CD4-positive, alpha-beta T cell (primary cell): ENCODE measurements around the gene TRABD2B. TPM values are rescaled to one million over a fixed set of nuclear protein-coding genes. Genes with fewer than 3 reads are reported as not detected.
"Not testable (repeated sequence)": the region's sequence is repeated elsewhere in the genome, so short reads cannot be mapped to it uniquely, and the experiment has no call there.

ENCODE experiments used
- ATAC-seq: fragments of 200-7000 bp; cut with Tn5 transposase; one replicate; pipeline ENCODE4 v1.10.0; 2022; ENCODE audit warnings: mild to moderate bottlenecking; ENCODE audit not compliant: poor library complexity
- CTCF ChIA-PET: fragments of 350-600 bp; sonication (Branson Sonifier 250); formaldehyde crosslinking; loops from one replicate; lab custom pipeline; 2021; ENCODE audit warnings: antibody characterized with exemption, inconsistent platforms; lab: Charles Lee
- POLR2A ChIA-PET: fragments of 350-600 bp; sonication (Branson Sonifier 250); formaldehyde crosslinking; loops from one replicate; lab custom pipeline; 2021; ENCODE audit warnings: antibody characterized with exemption, inconsistent platforms; lab: Charles Lee
- DNase-seq, 14 experiments: peaks; one replicate each; pipeline ENCODE4 v3.0.0-alpha.2; 2013 to 2020; ENCODE audit warnings: mixed read lengths in 2 of 14
- H3K27ac ChIP-seq, 2 donors: one replicate each; pipeline versions ENCODE4 v1.5.1 to v1.7.0; 2013; ENCODE audit warnings: low read length in 2 of 2, low read depth in 1 of 2, mild to moderate bottlenecking in 1 of 2
- H3K27me3 ChIP-seq, 2 experiments: 1 replicate in 1 of 2; 2 replicates in 1 of 2; pipeline versions ENCODE4 v1.6.1 to v1.7.0; 2013; ENCODE audit warnings: low read length in 2 of 2, control low read depth in 1 of 2, mild to moderate bottlenecking in 1 of 2, moderate library complexity in 1 of 2; ENCODE audit not compliant: insufficient read depth in 2 of 2, control insufficient read depth in 1 of 2
- H3K36me3 ChIP-seq: one replicate; pipeline ENCODE4 v1.6.1; 2013; ENCODE audit warnings: low read length, control low read depth; ENCODE audit not compliant: insufficient read depth
- H3K4me1 ChIP-seq: one replicate; pipeline ENCODE4 v1.6.1; 2013; ENCODE audit warnings: low read length, control low read depth; ENCODE audit not compliant: insufficient read depth
- H3K4me3 ChIP-seq: one replicate; pipeline ENCODE4 v1.5.1; 2013; ENCODE audit warnings: mild to moderate bottlenecking, low read length, moderate library complexity
- H3K9me3 ChIP-seq, 2 experiments: 1 replicate in 1 of 2; 2 replicates in 1 of 2; pipeline versions ENCODE4 v1.6.1 to v1.7.0; 2013; ENCODE audit warnings: low read length in 2 of 2, mild to moderate bottlenecking in 2 of 2, control low read depth in 1 of 2, moderate library complexity in 1 of 2; ENCODE audit not compliant: control insufficient read depth in 1 of 2, insufficient read depth in 1 of 2
- H3K27ac Mint-ChIP-seq: one replicate; pipeline ENCODE4 v1.8.0; 2020; ENCODE audit warnings: mixed read lengths
- H3K27me3 Mint-ChIP-seq: one replicate; pipeline ENCODE4 v1.8.0; 2021; ENCODE audit warnings: mixed read lengths
- H3K36me3 Mint-ChIP-seq: one replicate; pipeline ENCODE4 v1.8.0; 2021; ENCODE audit warnings: low read depth, mixed read lengths
- H3K4me1 Mint-ChIP-seq: one replicate; pipeline ENCODE4 v1.8.0; 2021; ENCODE audit warnings: low read depth, mixed read lengths
- H3K4me3 Mint-ChIP-seq: one replicate; pipeline ENCODE4 v1.8.0; 2020; ENCODE audit warnings: mild to moderate bottlenecking, mixed read lengths
- H3K9me3 Mint-ChIP-seq: one replicate; pipeline ENCODE4 v1.8.0; 2020; ENCODE audit warnings: mixed read lengths
- intact Hi-C, 2 experiments: fragments of 100-400 bp; cut with DNase I in 1 of 2; cut with micrococcal nuclease in 1 of 2; formaldehyde crosslinking; loops; one replicate each; pipeline versions ENCODE4 v1.15.1 to v1.9.0; 2023 to 2025; cut with DNase I, micrococcal nuclease
- total RNA-seq, 174 experiments: library from RNA in 2 of 174; stranded (reverse) in 2 of 174; gene quantifications; one replicate each; pipeline ENCODE4 v1.2.3 and lab custom pipeline; 2021 to 2026
- TF ChIP-seq, protein P1 (sequence below): fragments of 200-600 bp; IDR thresholded peaks from one replicate; pipeline ENCODE4 v1.8.0; 2022; ENCODE audit warnings: antibody characterized with exemption, mild to moderate bottlenecking

Gene TRABD2B
- total RNA-seq, 2 experiments from 2014 or later: not detected

DNA sequence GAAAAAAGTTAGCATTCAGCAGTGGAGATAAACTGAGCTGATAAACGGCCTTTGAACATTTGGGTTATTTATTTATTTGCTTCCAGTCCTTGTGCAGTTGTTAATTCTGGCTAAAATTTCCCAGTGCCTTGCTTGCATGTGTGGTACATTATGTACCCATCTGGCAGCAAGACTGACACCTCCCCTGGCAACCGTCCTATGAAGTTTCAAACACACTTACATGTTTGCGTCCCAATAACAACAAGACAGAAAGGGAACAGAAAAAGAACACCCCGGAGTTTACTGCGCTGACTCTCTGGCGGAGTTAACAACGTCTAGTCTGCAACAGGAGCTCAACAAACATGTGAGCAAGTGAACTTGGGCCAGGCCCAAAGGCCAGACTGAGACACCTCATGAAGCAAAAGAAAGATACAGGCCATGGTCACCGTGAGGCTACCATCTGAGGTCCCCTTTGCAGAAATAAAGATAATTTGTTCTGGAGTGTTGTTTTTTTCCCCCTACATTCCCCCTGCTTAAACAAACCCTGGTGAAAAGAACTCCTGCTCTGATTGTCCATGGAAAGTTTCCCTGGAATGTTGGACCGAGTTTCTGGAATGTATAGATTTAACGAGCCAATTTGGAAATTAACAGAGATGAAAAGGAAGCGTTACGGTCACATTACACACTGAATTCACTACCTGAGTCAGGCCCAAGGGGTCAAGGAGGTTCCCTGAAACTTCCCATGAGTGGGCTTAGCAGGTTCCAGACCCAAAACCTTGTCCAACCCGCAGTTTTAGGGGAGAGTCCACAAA lies 33.4 kb downstream of the TRABD2B start:
- Mint-ChIP-seq H3K36me3 (no peaks in the 10 kb centered on the region), H3K4me1 (no peaks in the 10 kb centered on the region), H3K4me3 (no peak overlapping the region), H3K27ac (no peak overlapping the region), H3K9me3 (peaks cover under 1% of the 10 kb centered on the region), H3K27me3 (peaks cover 15% of the 10 kb centered on the region)
- DNase-seq (no peak), ATAC-seq (no peak)
- H3K4me3 ChIP-seq: no peak overlapping the region
- ChIA-PET POLR2A (no interaction called here), CTCF (no interaction called here)
- no peaks in the 10 kb centered on the region for H3K4me1 ChIP-seq
- no peaks in the 10 kb centered on the region for H3K9me3 ChIP-seq
- TF ChIP-seq, protein P1, sequence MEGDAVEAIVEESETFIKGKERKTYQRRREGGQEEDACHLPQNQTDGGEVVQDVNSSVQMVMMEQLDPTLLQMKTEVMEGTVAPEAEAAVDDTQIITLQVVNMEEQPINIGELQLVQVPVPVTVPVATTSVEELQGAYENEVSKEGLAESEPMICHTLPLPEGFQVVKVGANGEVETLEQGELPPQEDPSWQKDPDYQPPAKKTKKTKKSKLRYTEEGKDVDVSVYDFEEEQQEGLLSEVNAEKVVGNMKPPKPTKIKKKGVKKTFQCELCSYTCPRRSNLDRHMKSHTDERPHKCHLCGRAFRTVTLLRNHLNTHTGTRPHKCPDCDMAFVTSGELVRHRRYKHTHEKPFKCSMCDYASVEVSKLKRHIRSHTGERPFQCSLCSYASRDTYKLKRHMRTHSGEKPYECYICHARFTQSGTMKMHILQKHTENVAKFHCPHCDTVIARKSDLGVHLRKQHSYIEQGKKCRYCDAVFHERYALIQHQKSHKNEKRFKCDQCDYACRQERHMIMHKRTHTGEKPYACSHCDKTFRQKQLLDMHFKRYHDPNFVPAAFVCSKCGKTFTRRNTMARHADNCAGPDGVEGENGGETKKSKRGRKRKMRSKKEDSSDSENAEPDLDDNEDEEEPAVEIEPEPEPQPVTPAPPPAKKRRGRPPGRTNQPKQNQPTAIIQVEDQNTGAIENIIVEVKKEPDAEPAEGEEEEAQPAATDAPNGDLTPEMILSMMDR: no peak
- no peaks in the 10 kb centered on the region for H3K36me3 ChIP-seq
- intact Hi-C loops: no loop called here
- H3K27me3 ChIP-seq: peaks cover 0 to 3% of the 10 kb centered on the region in 2 experiments
- H3K27ac ChIP-seq: no peak overlapping the region

DNA sequence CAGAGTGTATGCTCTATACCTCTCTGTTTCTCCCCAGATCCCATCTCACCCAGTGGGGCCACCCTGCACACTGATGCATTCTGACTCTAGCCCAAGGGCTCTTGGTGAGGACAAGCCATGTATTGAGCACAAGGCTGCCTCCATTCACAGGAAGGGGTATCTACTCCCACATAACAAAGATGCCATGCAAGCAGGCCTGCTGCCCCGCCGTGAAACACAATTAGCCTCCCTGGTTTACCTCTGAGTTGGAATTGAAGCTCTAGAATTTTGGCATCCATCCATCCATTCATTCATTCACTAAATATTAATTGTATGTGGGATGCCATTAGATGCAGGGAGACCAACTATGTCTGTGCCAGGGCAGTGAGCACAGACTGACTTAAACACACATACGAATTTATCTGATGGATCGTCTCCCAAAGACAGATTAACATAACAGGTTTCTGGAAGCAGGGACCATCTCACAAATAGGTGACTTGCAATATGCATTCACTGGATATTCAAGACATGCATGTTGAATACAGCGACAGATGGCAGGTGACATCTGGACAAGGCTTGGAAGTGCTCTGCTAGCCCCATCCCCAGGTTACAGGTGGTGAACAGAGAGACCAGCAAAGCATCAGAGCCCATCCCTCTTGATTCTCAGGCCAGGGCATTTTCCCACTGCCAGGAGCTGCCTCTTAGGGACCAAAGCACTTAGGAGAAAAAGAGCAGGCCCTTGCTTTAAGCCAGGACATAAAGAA lies 34.3 kb downstream of the TRABD2B start:
- ATAC-seq (no peak), DNase-seq (no peak)
- H3K27me3 Mint-ChIP-seq: peaks cover 16% of the 10 kb centered on the region
- H3K9me3 Mint-ChIP-seq: peaks cover 2% of the 10 kb centered on the region
- POLR2A ChIA-PET: no interaction called here
- H3K27ac Mint-ChIP-seq: no peak overlapping the region
- Histone ChIP-seq H3K27ac (no peak overlapping the region), H3K27me3 (no peaks in the 10 kb centered on the region), H3K9me3 (no peaks in the 10 kb centered on the region), H3K4me1 (no peaks in the 10 kb centered on the region), H3K4me3 (no peak overlapping the region), H3K36me3 (no peaks in the 10 kb centered on the region)
- no peaks in the 10 kb centered on the region for H3K4me1 Mint-ChIP-seq
- intact Hi-C loops: no loop called here
- no peak overlapping the region for H3K4me3 Mint-ChIP-seq
- TF ChIP-seq, protein P1: no peak
- CTCF ChIA-PET: no interaction called here
- H3K36me3 Mint-ChIP-seq: no peaks in the 10 kb centered on the region

DNA sequence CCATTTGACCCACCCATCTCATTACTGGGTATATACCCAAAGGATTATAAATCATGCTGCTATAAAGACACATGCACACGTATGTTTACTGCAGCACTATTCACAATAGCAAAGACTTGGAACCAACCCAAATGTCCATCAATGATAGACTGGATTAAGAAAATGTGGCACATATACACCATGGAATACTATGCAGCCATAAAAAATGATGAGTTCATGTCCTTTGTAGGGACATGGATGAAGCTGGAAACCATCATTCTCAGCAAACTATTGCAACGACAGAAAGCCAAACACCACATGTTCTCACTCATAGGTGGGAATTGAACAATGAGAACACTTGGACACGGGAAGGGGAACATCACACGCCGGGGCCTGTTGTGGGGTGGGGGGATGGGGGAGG lies 35.4 kb downstream of the TRABD2B start:
- H3K27ac ChIP-seq, intact Hi-C loops, H3K9me3 ChIP-seq: not testable (repeated sequence)

DNA sequence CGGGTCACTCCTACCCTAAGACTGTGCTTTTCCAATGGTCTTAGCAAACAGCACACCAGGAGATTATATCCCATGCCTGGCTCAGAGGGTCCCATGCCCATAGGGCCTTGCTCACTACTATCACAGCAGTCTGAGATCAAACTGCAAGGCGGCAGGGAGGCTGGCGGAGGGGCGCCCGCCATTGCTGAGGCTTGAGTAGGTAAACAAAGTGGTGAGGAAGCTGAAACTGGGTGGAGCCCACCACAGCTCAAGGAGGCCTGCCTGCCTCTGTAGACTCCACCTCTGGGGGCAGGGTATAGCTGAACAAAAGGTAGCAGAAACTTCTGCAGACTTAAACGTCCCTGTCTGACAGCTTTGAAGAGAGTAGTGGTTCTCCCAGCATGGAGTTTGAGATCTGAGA lies 40.7 kb downstream of the TRABD2B start:
- H3K4me1 ChIP-seq, H3K36me3 Mint-ChIP-seq, H3K4me1 Mint-ChIP-seq, H3K27ac ChIP-seq, H3K27ac Mint-ChIP-seq, intact Hi-C loops, H3K9me3 Mint-ChIP-seq, CTCF ChIA-PET, H3K4me3 Mint-ChIP-seq, DNase-seq, H3K27me3 ChIP-seq, ATAC-seq, POLR2A ChIA-PET, H3K4me3 ChIP-seq, H3K36me3 ChIP-seq, H3K9me3 ChIP-seq: not testable (repeated sequence)
- peaks cover 21% of the 10 kb centered on the region for H3K27me3 Mint-ChIP-seq

More for the DNA sequence above, 35.4 kb downstream of the TRABD2B start:
- CTCF ChIA-PET, DNase-seq, H3K9me3 Mint-ChIP-seq, POLR2A ChIA-PET, H3K36me3 ChIP-seq, H3K4me3 ChIP-seq, H3K27me3 ChIP-seq, ATAC-seq, H3K4me1 ChIP-seq, H3K4me1 Mint-ChIP-seq, H3K4me3 Mint-ChIP-seq, H3K27ac Mint-ChIP-seq, H3K36me3 Mint-ChIP-seq: not testable (repeated sequence)
- H3K27me3 Mint-ChIP-seq: peaks cover 16% of the 10 kb centered on the region
